GM19043 (cell line): ENCODE results near the gene C2CD4A.
"Not testable (repeated sequence)": the region's sequence is repeated elsewhere in the genome, so short reads cannot be mapped to it uniquely, and the experiment has no call there.

Experiments
- ATAC-seq: cut with Tn5 transposase; IDR thresholded peaks from one replicate; pipeline ENCODE4 v1.9.1; 2021; ENCODE audit warnings: low read depth; ENCODE audit not compliant: unreplicated experiment

C2CD4A gene

GRCh38 chr15:62066663-62067447, at the start of gene C2CD4A:
TSS of gene C2CD4A (plus strand) at chr15:62066977. CDS start at chr15:62067614, 637 bp downstream.
- ATAC-seq = no peak

- ATAC-seq = no peak
Measured at GRCh38 chr15:62020576-62021160, 46.1 kb upstream of the C2CD4A start.

GRCh38 chr15:62021991-62022600, 44.7 kb upstream of the C2CD4A start:
- no peak for ATAC-seq

- ATAC-seq = no peak
Measured at GRCh38 chr15:62026487-62027262, 40.1 kb upstream of the C2CD4A start.

GRCh38 chr15:62027263-62027565, 39.6 kb upstream of the C2CD4A start:
- no peak for ATAC-seq

GRCh38 chr15:62027916-62028315, 38.9 kb upstream of the C2CD4A start:
- ATAC-seq = no peak

GRCh38 chr15:62035256-62035924, 31.4 kb upstream of the C2CD4A start:
- no peak for ATAC-seq

- ATAC-seq = peak; percentile 77
Measured at GRCh38 chr15:62046078-62046743, 20.6 kb upstream of the C2CD4A start.

GRCh38 chr15:62047282-62047827, 19.4 kb upstream of the C2CD4A start:
- no peak for ATAC-seq

GRCh38 chr15:62048254-62048653, 18.5 kb upstream of the C2CD4A start:
- not testable (repeated sequence) for ATAC-seq

- no peak for ATAC-seq
Measured at GRCh38 chr15:62050115-62050514, 16.7 kb upstream of the C2CD4A start.

GRCh38 chr15:62051166-62051565, 15.6 kb upstream of the C2CD4A start:
- no peak for ATAC-seq

- ATAC-seq = no peak
Measured at GRCh38 chr15:62052713-62053112, 14.1 kb upstream of the C2CD4A start.

- no peak for ATAC-seq
Measured at GRCh38 chr15:62053439-62054085, 13.2 kb upstream of the C2CD4A start.

GRCh38 chr15:62054979-62055378, 11.8 kb upstream of the C2CD4A start:
- ATAC-seq = no peak

- no peak for ATAC-seq
Measured at GRCh38 chr15:62057341-62057980, 9.3 kb upstream of the C2CD4A start.

- no peak for ATAC-seq
Measured at GRCh38 chr15:62058327-62059028, 8.3 kb upstream of the C2CD4A start.

GRCh38 chr15:62059108-62059815, 7.5 kb upstream of the C2CD4A start:
- no peak for ATAC-seq
